ENCODE data around the gene GPR162.

GPR162 gene

GRCh38 chr12:6824085-6824775, 2.6 kb downstream of the GPR162 start:
- DNase-seq, result no peak

GRCh38 chr12:6824901-6825381, 3.3 kb downstream of the GPR162 start:
- peak; percentile 35 for DNase-seq

- DNase-seq, result peak; percentile 84
Observed at GRCh38 chr12:6825398-6826124, 3.9 kb downstream of the GPR162 start.

GRCh38 chr12:6826125-6826733, 4.6 kb downstream of the GPR162 start:
- DNase-seq, result no peak

GRCh38 chr12:6826734-6827436, 5.3 kb downstream of the GPR162 start:
- no peak for DNase-seq

- DNase-seq, result peak; percentile 85
Observed at GRCh38 chr12:6827437-6827911, 5.9 kb downstream of the GPR162 start.

GRCh38 chr12:6827982-6828780, 6.6 kb downstream of the GPR162 start, which contains the start of gene P3H3:
Gene P3H3, plus strand, starts transcription at chr12:6828407. Its CDS starts 34 bp downstream, at chr12:6828441.
- DNase-seq, result peak; percentile 62

GRCh38 chr12:6828781-6829535, 7.3 kb downstream of the GPR162 start:
- peak; percentile 60 for DNase-seq

GRCh38 chr12:6829536-6830220, 8.1 kb downstream of the GPR162 start:
- DNase-seq, result peak; percentile 50

GRCh38 chr12:6830286-6830890, 8.8 kb downstream of the GPR162 start:
- no peak for DNase-seq

- no peak for DNase-seq
Observed at GRCh38 chr12:6830999-6831398, 9.4 kb downstream of the GPR162 start.

GRCh38 chr12:6831450-6831995, 9.9 kb downstream of the GPR162 start:
- no peak for DNase-seq

GRCh38 chr12:6832125-6832524, 10.5 kb downstream of the GPR162 start:
- DNase-seq, result no peak

GRCh38 chr12:6833189-6833890, 11.7 kb downstream of the GPR162 start:
- DNase-seq, result no peak

GRCh38 chr12:6834254-6834653, 12.6 kb downstream of the GPR162 start:
- DNase-seq, result no peak

- DNase-seq, result no peak
Observed at GRCh38 chr12:6834873-6835272, 13.3 kb downstream of the GPR162 start.

- DNase-seq, result no peak
Observed at GRCh38 chr12:6836851-6837250, 15.2 kb downstream of the GPR162 start.

- no peak for DNase-seq
Observed at GRCh38 chr12:6837370-6838060, 15.9 kb downstream of the GPR162 start.

Data from fibroblast of skin of abdomen (primary cell).